ENCODE results near the gene ZNF783.

GRCh38 chr7:149289262-149289661, 27.3 kb downstream of the ZNF783 start:
- TF ChIP-seq EP300 (IDR thresholded peaks at IDR 0.05) = no peak
- no peak for TF ChIP-seq POLR2A (IDR thresholded peaks at IDR 0.05)
